ENCODE data around the gene SINHCAF.

GRCh38 chr12:31234053-31234840, 91.7 kb downstream of the SINHCAF start:
- no peak for TF ChIP-seq CTCF (IDR thresholded peaks at IDR 0.05)
- no peak for TF ChIP-seq POLR2A (IDR thresholded peaks at IDR 0.05)
